HL-60/S4 treated with retinoic acid at 250 ng/mL for 4 days and 3 days (cell line): ENCODE measurements around the gene SKIC2.
"Not testable (repeated sequence)": the region's sequence is repeated elsewhere in the genome, so short reads cannot be mapped to it uniquely, and the experiment has no call there.

Experiments
- in situ Hi-C: fragments of 300-500 bp; cut with MboI; formaldehyde crosslinking; loops from 2 replicates; pipeline ENCODE4 v1.7.0; 2022; ENCODE audit warnings: low sequenced_read_pairs

SKIC2 gene

GRCh38 chr6:31968791-31969711 lies 10.1 kb downstream of the SKIC2 start:
- in situ Hi-C loops = no loop called here

- in situ Hi-C loops = no loop called here
Observed at GRCh38 chr6:31969712-31970603, 11.0 kb downstream of the SKIC2 start.

- in situ Hi-C loops = no loop called here
Observed at GRCh38 chr6:31970604-31971271, 11.8 kb downstream of the SKIC2 start.

GRCh38 chr6:31971279-31971992 lies 12.5 kb downstream of the SKIC2 start:
- in situ Hi-C loops = no loop called here

- in situ Hi-C loops = no loop called here
Observed at GRCh38 chr6:31971993-31972708, 13.2 kb downstream of the SKIC2 start, which contains the start of gene DXO. Gene DXO (minus strand): TSS chr6:31972138. CDS start chr6:31971675, 463 bp downstream.

- in situ Hi-C loops = no loop called here
Observed at GRCh38 chr6:31972709-31973350, 13.9 kb downstream of the SKIC2 start.

GRCh38 chr6:31976065-31976464 lies 17.1 kb downstream of the SKIC2 start:
- in situ Hi-C loops = not testable (repeated sequence)

DNA sequence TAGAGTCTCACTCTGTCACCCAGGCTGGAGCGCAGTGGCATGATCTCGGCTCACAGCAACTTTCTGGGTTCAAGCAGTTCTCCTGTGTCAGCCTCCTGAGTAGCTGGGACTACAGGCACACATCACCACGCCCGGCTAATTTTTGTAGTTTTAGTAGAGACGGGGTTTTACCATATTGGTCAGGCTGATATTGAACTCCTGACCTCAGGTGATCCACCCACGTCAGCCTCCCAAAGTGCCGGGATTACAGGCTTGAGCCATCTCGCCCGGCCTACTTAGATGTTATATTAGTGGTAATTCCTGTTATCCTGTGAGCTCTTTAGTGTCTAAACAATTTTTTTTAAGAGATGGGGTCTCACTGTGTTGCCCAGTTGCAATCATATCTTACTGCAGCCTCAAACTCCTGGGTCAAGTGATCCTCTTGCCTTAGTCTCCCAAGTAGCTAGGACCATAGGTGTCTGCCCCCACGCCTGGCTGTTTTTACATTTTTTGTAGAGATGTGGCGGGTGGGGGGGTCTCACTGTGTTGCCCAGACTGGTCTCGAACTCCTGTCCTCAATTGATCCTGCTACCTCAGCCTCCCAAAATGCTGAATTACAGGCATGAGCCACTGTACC lies 18.9 kb downstream of the SKIC2 start:
- in situ Hi-C loops = no loop called here

- in situ Hi-C loops = no loop called here
Observed at GRCh38 chr6:31978831-31979230, 19.9 kb downstream of the SKIC2 start.

DNA sequence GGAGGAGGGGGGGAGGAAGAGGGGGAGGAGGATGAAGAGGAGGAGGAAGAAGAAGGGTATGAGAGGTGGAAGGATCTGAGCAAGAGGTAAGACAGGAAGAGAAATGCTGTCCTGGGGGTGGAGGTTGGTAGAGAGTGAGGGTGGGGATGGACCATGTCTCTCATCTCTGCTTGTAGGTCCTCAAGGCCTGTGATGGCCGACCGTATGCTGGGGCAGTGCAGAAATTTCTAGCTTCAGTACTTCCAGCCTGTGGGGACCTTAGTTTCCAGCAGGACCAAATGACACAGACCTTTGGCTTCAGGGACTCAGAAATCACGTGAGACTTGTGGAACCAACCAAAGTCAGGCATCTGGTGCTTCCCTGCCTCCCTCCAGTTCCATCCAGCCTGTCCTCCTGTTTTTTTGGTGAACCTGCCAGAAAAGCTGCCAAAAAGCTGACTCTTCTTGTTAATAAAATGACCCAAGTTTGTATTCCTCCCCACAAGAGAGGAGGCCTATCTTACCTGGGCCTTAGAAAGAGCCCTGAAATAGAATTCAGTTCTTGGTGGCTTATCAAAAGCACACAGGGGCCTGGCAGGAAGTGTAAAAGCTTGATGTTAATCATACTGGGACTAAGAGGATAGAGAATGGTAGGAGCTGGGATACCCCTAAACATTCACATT lies 20.4 kb downstream of the SKIC2 start:
- in situ Hi-C loops = no loop called here

DNA sequence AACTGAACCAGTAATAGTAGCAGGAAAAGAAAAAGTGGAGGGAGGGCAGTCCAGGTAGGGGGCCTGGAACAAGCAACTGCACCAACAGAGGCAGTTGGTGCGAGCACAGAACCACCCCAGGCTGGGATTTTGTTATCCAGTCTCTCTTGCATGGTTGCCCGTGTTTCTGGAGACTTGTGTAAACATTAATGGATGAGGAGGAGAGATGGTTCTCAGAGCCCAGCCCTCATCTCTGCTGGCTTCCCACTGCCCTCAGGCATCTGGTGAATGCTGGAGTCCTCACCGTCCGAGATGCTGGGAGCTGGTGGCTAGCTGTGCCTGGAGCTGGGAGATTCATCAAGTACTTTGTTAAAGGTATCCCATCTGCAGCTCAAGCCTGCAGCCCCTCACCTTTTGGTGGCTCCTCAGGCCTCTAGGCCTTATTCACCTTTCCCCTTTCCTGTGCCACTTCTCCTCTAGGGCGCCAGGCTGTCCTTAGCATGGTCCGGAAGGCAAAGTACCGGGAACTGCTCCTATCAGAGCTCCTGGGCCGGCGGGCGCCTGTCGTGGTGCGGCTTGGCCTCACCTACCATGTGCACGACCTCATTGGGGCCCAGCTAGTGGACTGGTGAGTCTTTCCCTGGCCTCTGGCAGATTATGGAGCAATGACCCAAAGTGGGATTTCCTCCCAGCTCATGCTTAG lies 21.4 kb downstream of the SKIC2 start:
- in situ Hi-C loops = not testable (repeated sequence)

DNA sequence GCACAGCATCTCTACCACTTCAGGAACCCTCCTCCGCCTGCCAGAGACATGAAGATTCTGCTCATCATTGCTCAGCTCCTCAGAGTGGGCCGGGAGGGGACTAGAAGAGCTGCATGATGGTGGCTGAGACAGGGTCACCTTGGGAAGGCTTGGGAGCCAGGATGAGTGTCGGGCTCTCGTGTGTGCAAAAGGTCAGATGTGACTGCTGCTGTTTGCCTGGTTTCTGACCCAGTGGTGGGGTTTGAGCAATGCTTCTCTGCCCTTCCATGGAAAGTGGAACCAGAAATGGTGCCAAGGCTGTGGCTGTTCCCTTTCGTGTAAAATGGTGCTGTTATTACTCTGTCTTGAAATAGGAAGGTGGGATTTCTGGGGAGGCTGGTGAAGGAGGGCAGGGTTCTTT lies 22.0 kb downstream of the SKIC2 start:
- in situ Hi-C loops = not testable (repeated sequence)

- in situ Hi-C loops = not testable (repeated sequence)
Observed at GRCh38 chr6:31981744-31982143, 22.8 kb downstream of the SKIC2 start, which contains the start of gene C4A. Gene C4A (plus strand): TSS chr6:31982057. CDS start chr6:31982108, 51 bp downstream.

- in situ Hi-C loops = not testable (repeated sequence)
Observed at GRCh38 chr6:31989363-31989762, 30.4 kb downstream of the SKIC2 start.

DNA sequence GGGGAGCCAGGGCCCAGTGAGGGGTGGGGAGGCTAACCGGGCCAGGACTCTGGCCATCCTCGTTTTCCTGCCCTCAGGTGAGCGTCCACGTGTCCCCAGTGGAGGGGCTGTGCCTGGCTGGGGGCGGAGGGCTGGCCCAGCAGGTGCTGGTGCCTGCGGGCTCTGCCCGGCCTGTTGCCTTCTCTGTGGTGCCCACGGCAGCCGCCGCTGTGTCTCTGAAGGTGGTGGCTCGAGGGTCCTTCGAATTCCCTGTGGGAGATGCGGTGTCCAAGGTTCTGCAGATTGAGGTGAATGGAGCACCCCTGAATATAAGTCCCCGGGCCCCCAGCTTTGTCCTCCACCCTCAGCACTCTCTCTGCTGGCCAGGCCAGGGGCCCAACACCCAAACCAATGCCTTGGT lies 35.4 kb downstream of the SKIC2 start:
- in situ Hi-C loops = not testable (repeated sequence)

GRCh38 chr6:31996385-31996784 lies 37.4 kb downstream of the SKIC2 start:
- in situ Hi-C loops = not testable (repeated sequence)

- in situ Hi-C loops = not testable (repeated sequence)
Observed at GRCh38 chr6:32002546-32003268, 43.7 kb downstream of the SKIC2 start.
